Nephron (organoid): ENCODE results near the gene PRKAG2.

Experiments used
- H3K27ac Mint-ChIP-seq, 3 experiments: 2 replicates each; pipeline ENCODE4 v1.8.0; 2020; ENCODE audit warnings: mixed read lengths in 3 of 3, mild to moderate bottlenecking in 2 of 3, moderate library complexity in 1 of 3
- H3K27me3 Mint-ChIP-seq: 2 replicates; pipeline ENCODE4 v1.8.0; 2021; ENCODE audit warnings: low read depth, mild to moderate bottlenecking, moderate library complexity, mixed read lengths
- H3K36me3 Mint-ChIP-seq: 2 replicates; pipeline ENCODE4 v1.8.0; 2020; ENCODE audit warnings: low read depth, mixed read lengths
- H3K4me1 Mint-ChIP-seq: 2 replicates; pipeline ENCODE4 v1.8.0; 2020; ENCODE audit warnings: mixed read lengths
- H3K4me3 Mint-ChIP-seq, 3 experiments: 2 replicates each; pipeline ENCODE4 v1.8.0; 2020; ENCODE audit warnings: mild to moderate bottlenecking in 3 of 3, mixed read lengths in 3 of 3, moderate library complexity in 2 of 3
- H3K9me3 Mint-ChIP-seq: 2 replicates; pipeline ENCODE4 v1.8.0; 2020; ENCODE audit warnings: mixed read lengths
- CTCF ChIP-seq, 3 experiments: fragments of 200-600 bp; sonication (generic); IDR thresholded peaks; one replicate each; pipeline ENCODE4 v1.5.0; 2021; ENCODE audit warnings: antibody characterized with exemption in 3 of 3; ENCODE audit not compliant: unreplicated experiment in 3 of 3

The PRKAG2 gene

GRCh38 chr7:151673216-151673615 is 203.7 kb downstream of the PRKAG2 start:
- peaks cover 6% of the 10 kb centered on the region for H3K36me3 Mint-ChIP-seq
- peaks cover 5% of the 10 kb centered on the region for H3K9me3 Mint-ChIP-seq
- H3K27me3 Mint-ChIP-seq, result peaks cover 14% of the 10 kb centered on the region

GRCh38 chr7:151672716-151673115 is 204.2 kb downstream of the PRKAG2 start:
- Mint-ChIP-seq H3K9me3 (peaks cover 7% of the 10 kb centered on the region), H3K27me3 (peaks cover 16% of the 10 kb centered on the region), H3K4me1 (no peaks in the 10 kb centered on the region), H3K4me3 (no peak overlapping the region), H3K36me3 (peaks cover 9% of the 10 kb centered on the region), H3K27ac (peak overlapping the region in 1 of 3 experiments; percentile 52)
- TF ChIP-seq CTCF (IDR thresholded peaks at IDR 0.05; ENCODE audit: unreplicated experiment in 3 of 3), result no peak

More at GRCh38 chr7:151673216-151673615, 203.7 kb downstream of the PRKAG2 start:
- H3K4me3 Mint-ChIP-seq, result no peak overlapping the region
- H3K4me1 Mint-ChIP-seq, result no peaks in the 10 kb centered on the region
- TF ChIP-seq CTCF (IDR thresholded peaks at IDR 0.05; ENCODE audit: unreplicated experiment in 3 of 3), result no peak
- peak overlapping the region in 1 of 3 experiments; percentile 52 for H3K27ac Mint-ChIP-seq

GRCh38 chr7:151671514-151671913 is 205.4 kb downstream of the PRKAG2 start:
- no peak for TF ChIP-seq CTCF (IDR thresholded peaks at IDR 0.05; ENCODE audit: unreplicated experiment in 3 of 3)
- H3K36me3 Mint-ChIP-seq, result peaks cover 9% of the 10 kb centered on the region
- peaks cover 12% of the 10 kb centered on the region for H3K9me3 Mint-ChIP-seq
- H3K27ac Mint-ChIP-seq, result no peak overlapping the region
- H3K4me1 Mint-ChIP-seq, result peaks cover 4% of the 10 kb centered on the region
- H3K27me3 Mint-ChIP-seq, result peaks cover 16% of the 10 kb centered on the region
- H3K4me3 Mint-ChIP-seq, result no peak overlapping the region

GRCh38 chr7:151669762-151670161 is 207.2 kb downstream of the PRKAG2 start:
- Mint-ChIP-seq H3K4me3 (no peak overlapping the region), H3K9me3 (peaks cover 12% of the 10 kb centered on the region), H3K27ac (no peak overlapping the region), H3K36me3 (peaks cover 9% of the 10 kb centered on the region), H3K4me1 (peaks cover 14% of the 10 kb centered on the region), H3K27me3 (peaks cover 13% of the 10 kb centered on the region)
- TF ChIP-seq CTCF (IDR thresholded peaks at IDR 0.05; ENCODE audit: unreplicated experiment in 3 of 3), result no peak

- H3K27me3 Mint-ChIP-seq, result peaks cover 19% of the 10 kb centered on the region
- TF ChIP-seq CTCF (IDR thresholded peaks at IDR 0.05; ENCODE audit: unreplicated experiment in 3 of 3), result no peak
- peaks cover 14% of the 10 kb centered on the region for H3K4me1 Mint-ChIP-seq
- H3K27ac Mint-ChIP-seq, result no peak overlapping the region
- H3K9me3 Mint-ChIP-seq, result peaks cover 12% of the 10 kb centered on the region
- H3K4me3 Mint-ChIP-seq, result no peak overlapping the region
- H3K36me3 Mint-ChIP-seq, result peaks cover 9% of the 10 kb centered on the region
Observed at GRCh38 chr7:151666886-151667285, 210.0 kb downstream of the PRKAG2 start.

- TF ChIP-seq CTCF (IDR thresholded peaks at IDR 0.05; ENCODE audit: unreplicated experiment in 3 of 3), result no peak
- H3K36me3 Mint-ChIP-seq, result peaks cover 8% of the 10 kb centered on the region
- peak overlapping the region in 2 of 3 experiments; percentile 39 to 75 for H3K27ac Mint-ChIP-seq
- H3K9me3 Mint-ChIP-seq, result peaks cover 10% of the 10 kb centered on the region
- H3K4me3 Mint-ChIP-seq, result no peak overlapping the region
- peaks cover 17% of the 10 kb centered on the region for H3K27me3 Mint-ChIP-seq
- H3K4me1 Mint-ChIP-seq, result peaks cover 14% of the 10 kb centered on the region
Observed at GRCh38 chr7:151665368-151665767, 211.5 kb downstream of the PRKAG2 start.
